ENCODE measurements around the gene CD47.

- no peak for TF ChIP-seq POLR2AphosphoS5 (IDR thresholded peaks at IDR 0.05; ENCODE audit: low read depth, low read length)
- no peak for TF ChIP-seq TAF1 (IDR thresholded peaks at IDR 0.05; ENCODE audit: borderline replicate concordance, low read depth, low read length)
Measured at GRCh38 chr3:108088146-108088545, 2.7 kb downstream of the CD47 start.

All from GM12892 (cell line).